Hepatocyte (in vitro differentiated cells): Measurements from ENCODE around the gene DNPEP.

Experiments used
- EZH2 ChIP-seq: fragments of 200-600 bp; sonication (generic); IDR thresholded peaks from 2 replicates; pipeline ENCODE4 v1.6.1; 2016; ENCODE audit warnings: antibody characterized with exemption, mild to moderate bottlenecking, borderline replicate concordance
- EZH2phosphoT487 ChIP-seq: fragments of 200-600 bp; sonication (generic); IDR thresholded peaks from one replicate; pipeline ENCODE4 v1.6.1; 2018; ENCODE audit warnings: antibody characterized with exemption, mild to moderate bottlenecking, low read depth, moderate library complexity; ENCODE audit not compliant: unreplicated experiment, severe bottlenecking
- TF ChIP-seq, protein P1 (sequence below): fragments of 200-600 bp; sonication (generic); IDR thresholded peaks from 2 replicates; pipeline ENCODE4 v1.5.1; 2016; ENCODE audit warnings: antibody characterized with exemption, mild to moderate bottlenecking; ENCODE audit not compliant: poor library complexity

DNA sequence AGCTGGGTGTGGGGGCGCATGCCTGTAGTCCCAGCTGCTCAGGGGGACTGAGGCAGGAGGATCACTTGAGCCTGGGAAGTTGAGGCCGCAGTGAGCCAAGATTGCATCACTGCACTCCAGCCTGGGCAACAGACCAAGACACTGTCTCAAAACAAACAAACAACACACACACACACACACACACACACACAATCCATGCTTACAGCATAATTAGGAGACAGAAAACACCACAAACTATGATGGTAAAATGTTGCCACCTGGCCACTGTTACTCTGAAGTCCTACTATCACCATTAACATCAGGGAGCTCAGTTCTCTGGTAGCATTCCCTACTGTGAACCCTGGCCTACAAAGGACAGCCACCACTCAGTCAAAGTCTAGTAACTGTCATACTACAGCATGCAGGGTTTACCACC, 18.3 kb downstream of the DNPEP start:
- TF ChIP-seq, protein P1, sequence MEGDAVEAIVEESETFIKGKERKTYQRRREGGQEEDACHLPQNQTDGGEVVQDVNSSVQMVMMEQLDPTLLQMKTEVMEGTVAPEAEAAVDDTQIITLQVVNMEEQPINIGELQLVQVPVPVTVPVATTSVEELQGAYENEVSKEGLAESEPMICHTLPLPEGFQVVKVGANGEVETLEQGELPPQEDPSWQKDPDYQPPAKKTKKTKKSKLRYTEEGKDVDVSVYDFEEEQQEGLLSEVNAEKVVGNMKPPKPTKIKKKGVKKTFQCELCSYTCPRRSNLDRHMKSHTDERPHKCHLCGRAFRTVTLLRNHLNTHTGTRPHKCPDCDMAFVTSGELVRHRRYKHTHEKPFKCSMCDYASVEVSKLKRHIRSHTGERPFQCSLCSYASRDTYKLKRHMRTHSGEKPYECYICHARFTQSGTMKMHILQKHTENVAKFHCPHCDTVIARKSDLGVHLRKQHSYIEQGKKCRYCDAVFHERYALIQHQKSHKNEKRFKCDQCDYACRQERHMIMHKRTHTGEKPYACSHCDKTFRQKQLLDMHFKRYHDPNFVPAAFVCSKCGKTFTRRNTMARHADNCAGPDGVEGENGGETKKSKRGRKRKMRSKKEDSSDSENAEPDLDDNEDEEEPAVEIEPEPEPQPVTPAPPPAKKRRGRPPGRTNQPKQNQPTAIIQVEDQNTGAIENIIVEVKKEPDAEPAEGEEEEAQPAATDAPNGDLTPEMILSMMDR: no peak
- TF ChIP-seq EZH2: no peak
- no peak for TF ChIP-seq EZH2phosphoT487
